Cardiac septum (tissue), 1 donor: Measurements from ENCODE around the gene ESPNL. TPM values are rescaled to one million over a fixed set of nuclear protein-coding genes. Genes with fewer than 3 reads are reported as not detected.

ENCODE experiments used
- DNase-seq: peaks from one replicate; pipeline ENCODE4 v3.0.0-alpha.2; 2020; ENCODE audit warnings: low spot score
- intact Hi-C: fragments of 100-400 bp; cut with DNase I; formaldehyde crosslinking; loops from one replicate; pipeline ENCODE4 v1.14.0; 2022
- total RNA-seq: library from RNA; stranded (reverse); fragmentation: NEBNext Ultra II Directional; extraction: Animal tissue kit (Norgen Biotek cat#: 25700); gene quantifications from one replicate; pipeline ENCODE4 v1.2.1, GENCODE V29; 2021
- donor health status: DM: no; HTN: no; CAD: no.

The ESPNL gene
- total RNA-seq, 1 donor from 2014 or later: 0.08 TPM

- no peak for DNase-seq
- intact Hi-C loops: no loop called here
These were observed 74.2 kb downstream of the ESPNL start for GRCh38 chr2:238174291-238174690.

DNA sequence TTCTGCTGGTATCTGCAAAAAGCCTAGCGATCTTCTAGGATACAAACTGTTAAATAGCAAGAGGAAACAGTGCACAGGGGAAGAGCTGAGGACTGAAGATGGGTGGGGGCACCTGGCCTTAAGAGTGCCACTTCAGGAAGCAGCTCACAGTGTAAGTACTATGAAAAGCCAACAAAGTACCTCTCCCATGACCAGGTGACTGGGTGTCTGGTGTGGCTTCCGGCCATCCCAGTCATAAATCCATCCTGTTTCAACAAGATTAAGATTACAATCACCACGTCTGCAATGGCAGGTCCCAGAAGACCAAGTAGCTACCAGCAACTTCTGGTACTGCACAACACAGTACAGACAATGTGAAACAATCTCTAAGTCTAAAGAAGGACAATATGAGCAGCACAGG, 74.6 kb downstream of the ESPNL start:
- intact Hi-C loops: no loop called here
- DNase-seq: no peak

DNA sequence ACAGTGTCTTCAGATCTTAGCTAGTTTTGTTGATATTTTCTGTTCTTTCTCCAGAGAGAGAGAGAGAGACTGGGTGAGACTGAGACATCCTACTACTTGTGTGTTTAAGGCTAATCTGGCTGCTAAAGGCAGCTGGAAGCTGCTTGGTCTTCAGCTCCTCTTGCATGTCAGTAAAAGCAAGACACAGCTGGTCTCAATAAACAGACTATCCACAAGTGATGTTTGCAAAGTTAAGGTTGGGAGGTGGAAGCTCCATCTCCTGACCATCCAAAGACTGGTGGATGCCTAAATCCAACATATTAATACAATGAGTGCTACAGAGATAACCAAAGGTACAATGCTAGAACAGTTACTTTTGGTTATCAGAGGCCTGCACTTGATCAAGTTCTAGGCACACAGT, 76.5 kb downstream of the ESPNL start:
- intact Hi-C loops: no loop called here
- DNase-seq: no peak

DNA sequence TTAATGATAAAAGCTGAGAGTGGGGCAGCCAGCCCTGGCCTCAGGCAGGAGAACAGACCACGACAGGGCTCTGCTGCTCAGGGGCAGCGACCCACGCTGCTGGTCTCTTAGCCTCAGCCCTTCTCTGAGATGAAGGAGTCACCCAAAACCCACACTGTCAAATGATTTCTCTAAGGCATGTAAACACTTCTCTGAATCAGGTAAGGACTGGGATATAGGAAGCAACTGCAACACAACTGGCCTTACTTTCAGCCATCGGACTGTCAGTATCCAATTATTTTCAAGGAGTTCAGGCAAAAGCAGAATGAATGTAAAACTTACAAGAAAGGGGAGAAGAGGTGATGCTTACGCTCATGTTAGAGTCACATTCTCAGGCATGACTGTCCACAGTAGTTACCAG, 80.4 kb downstream of the ESPNL start:
- no peak for DNase-seq

DNA sequence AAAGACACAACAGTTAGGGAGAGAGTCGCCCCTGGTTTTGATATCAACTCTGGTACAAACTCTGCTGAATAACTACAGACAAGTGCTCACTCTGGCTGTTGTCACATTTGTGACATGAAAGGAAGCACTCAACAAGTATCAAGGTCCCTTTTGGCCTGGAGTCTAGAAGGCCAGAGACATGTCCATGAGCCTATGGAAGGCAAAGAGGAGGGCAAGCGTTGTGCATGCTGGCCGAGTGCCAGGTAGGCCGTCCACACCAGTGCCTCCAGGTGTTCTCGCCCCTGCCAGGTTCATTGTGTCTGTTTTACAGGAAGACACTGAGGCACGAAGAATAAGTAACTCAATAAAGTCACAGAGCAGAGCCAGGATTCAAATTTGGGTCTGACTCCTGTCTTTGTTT, 82.2 kb downstream of the ESPNL start:
- DNase-seq: no peak
- intact Hi-C loops: no loop called here

More for the DNA sequence above, 80.4 kb downstream of the ESPNL start:
- intact Hi-C loops: no loop called here

Other genes with a start within 250 kb of the ESPNL start
- 253 TPM for gene RAMP1, start 240.7 kb upstream of the ESPNL start, total RNA-seq
- gene UBE2F, start 133.3 kb upstream of the ESPNL start, total RNA-seq: 61.0 TPM
- 8.8 TPM for gene SCLY, start 39.3 kb upstream of the ESPNL start, total RNA-seq
- 14.3 TPM for gene KLHL30, start 38.3 kb downstream of the ESPNL start, total RNA-seq
- 0.62 TPM for gene ERFE, start 58.6 kb downstream of the ESPNL start, total RNA-seq
- gene ILKAP, start 103.4 kb downstream of the ESPNL start, total RNA-seq: 29.5 TPM
- 2.7 TPM for gene HES6, start 139.7 kb downstream of the ESPNL start, total RNA-seq
- gene PER2, start 188.3 kb downstream of the ESPNL start, total RNA-seq: 13.0 TPM
- gene TRAF3IP1, start 220.2 kb downstream of the ESPNL start, total RNA-seq: 16.3 TPM